ENCODE results near the gene PTPRD. TPM values are rescaled to one million over a fixed set of nuclear protein-coding genes. Genes with fewer than 3 reads are reported as not detected.

The PTPRD gene
- total RNA-seq, 1 experiment from 2014 or later: 32.5 TPM

DNA sequence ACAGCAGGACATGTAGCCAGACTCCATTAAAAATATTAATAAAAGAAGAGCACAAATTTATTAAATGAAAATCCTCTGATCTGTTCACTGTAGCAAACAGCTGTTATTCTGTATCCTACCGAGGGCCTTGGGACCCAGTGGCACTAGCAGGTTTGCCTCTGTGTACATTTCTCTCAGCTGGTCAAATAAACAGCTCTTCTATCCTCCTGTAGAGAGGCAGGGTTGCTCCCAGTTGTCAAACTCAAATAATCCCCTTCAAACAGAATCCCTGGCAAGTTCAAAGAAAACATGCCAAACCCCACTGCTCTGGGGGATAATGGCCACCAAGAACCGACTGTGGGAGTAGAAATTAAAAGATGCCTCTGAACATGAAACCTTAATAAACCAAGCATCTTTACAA lies 1551.2 kb downstream of the PTPRD start:
- Mint-ChIP-seq H3K27me3 (ENCODE audit: low read depth) (no peaks in the 10 kb centered on the region), H3K9me3 (no peaks in the 10 kb centered on the region), H3K36me3 (ENCODE audit: insufficient read depth in 1 of 3, low read depth in 3 of 3) (no peaks in the 10 kb centered on the region), H3K4me3 (no peak overlapping the region), H3K27ac (no peak overlapping the region), H3K4me1 (no peaks in the 10 kb centered on the region)
- no peak overlapping the region for H3T11ph ChIP-seq (ENCODE audit: low read length)
- H3K18ac ChIP-seq (ENCODE audit: insufficient read length, low read depth, low read length): no peak overlapping the region
- no peaks in the 10 kb centered on the region for H3K27me3 ChIP-seq (ENCODE audit: insufficient read depth, low read length)
- TF ChIP-seq, protein P1, sequence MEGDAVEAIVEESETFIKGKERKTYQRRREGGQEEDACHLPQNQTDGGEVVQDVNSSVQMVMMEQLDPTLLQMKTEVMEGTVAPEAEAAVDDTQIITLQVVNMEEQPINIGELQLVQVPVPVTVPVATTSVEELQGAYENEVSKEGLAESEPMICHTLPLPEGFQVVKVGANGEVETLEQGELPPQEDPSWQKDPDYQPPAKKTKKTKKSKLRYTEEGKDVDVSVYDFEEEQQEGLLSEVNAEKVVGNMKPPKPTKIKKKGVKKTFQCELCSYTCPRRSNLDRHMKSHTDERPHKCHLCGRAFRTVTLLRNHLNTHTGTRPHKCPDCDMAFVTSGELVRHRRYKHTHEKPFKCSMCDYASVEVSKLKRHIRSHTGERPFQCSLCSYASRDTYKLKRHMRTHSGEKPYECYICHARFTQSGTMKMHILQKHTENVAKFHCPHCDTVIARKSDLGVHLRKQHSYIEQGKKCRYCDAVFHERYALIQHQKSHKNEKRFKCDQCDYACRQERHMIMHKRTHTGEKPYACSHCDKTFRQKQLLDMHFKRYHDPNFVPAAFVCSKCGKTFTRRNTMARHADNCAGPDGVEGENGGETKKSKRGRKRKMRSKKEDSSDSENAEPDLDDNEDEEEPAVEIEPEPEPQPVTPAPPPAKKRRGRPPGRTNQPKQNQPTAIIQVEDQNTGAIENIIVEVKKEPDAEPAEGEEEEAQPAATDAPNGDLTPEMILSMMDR (conservative IDR thresholded peaks at IDR 0.05): no peak
- H3K4ac ChIP-seq (ENCODE audit: low read depth, low read length): no peak overlapping the region
- H3K9ac ChIP-seq (ENCODE audit: extremely low read depth, insufficient read length, low read length): no peak overlapping the region
- no peak overlapping the region for H4K5ac ChIP-seq (ENCODE audit: insufficient read length, low read depth, low read length)
- no peak overlapping the region for H3K56ac ChIP-seq (ENCODE audit: insufficient read length, low read depth, low read length)
- H2AK5ac ChIP-seq (ENCODE audit: insufficient read length, low read length): no peak overlapping the region
- H2BK15ac ChIP-seq (ENCODE audit: low read depth, low read length): no peak overlapping the region
- no peak overlapping the region for H3K23ac ChIP-seq (ENCODE audit: insufficient read length, low read depth, low read length)
- H2BK5ac ChIP-seq (ENCODE audit: insufficient read length, low read length): no peak overlapping the region
- no peaks in the 10 kb centered on the region for H3K4me1 ChIP-seq (ENCODE audit: insufficient read depth, low read length)
- no peak overlapping the region for H2AFZ ChIP-seq (ENCODE audit: low read length)
- H4K8ac ChIP-seq (replicated peaks; ENCODE audit: insufficient read length, low read depth, low read length): no peak overlapping the region
- no peaks in the 10 kb centered on the region for H3K79me2 ChIP-seq (ENCODE audit: insufficient read depth, low read length)
- no peaks in the 10 kb centered on the region for H4K20me1 ChIP-seq (ENCODE audit: control insufficient read depth, insufficient read depth, insufficient read length)
- H3K27ac ChIP-seq (ENCODE audit: insufficient read length, low read depth, low read length): no peak overlapping the region
- H2BK20ac ChIP-seq (ENCODE audit: low read depth, low read length, poor library complexity, severe bottlenecking): no peak overlapping the region
- WGBS (ENCODE audit: extremely low coverage, insufficient read length, low lambda C conversion rate): no CpG with 5 or more reads among the region's 2 CpGs
- no peaks in the 10 kb centered on the region for H3K23me2 ChIP-seq (ENCODE audit: insufficient read length, low read depth, low read length, poor library complexity, severe bottlenecking)
- no peak overlapping the region for H3K14ac ChIP-seq (ENCODE audit: insufficient read depth, low read length)
- no peak overlapping the region for H3K4me2 ChIP-seq (ENCODE audit: insufficient read depth, insufficient read length, low read length)
- H3K9me3 ChIP-seq (ENCODE audit: control insufficient read depth, low read depth, low read length): no peaks in the 10 kb centered on the region
- DNase-seq: no peak
- no peak overlapping the region for H4K91ac ChIP-seq (ENCODE audit: insufficient read length, low read depth, low read length)
- no peak overlapping the region for H2BK120ac ChIP-seq (ENCODE audit: low read depth, low read length, poor library complexity, severe bottlenecking)
- H3K79me1 ChIP-seq (ENCODE audit: insufficient read depth, low read depth, low read length, poor library complexity, severe bottlenecking): no peaks in the 10 kb centered on the region
- no peak overlapping the region for H2BK12ac ChIP-seq (ENCODE audit: insufficient read length, low read depth, low read length)

Measured in H9 (cell line).